Vagina (tissue), 2 donors: ENCODE results near the gene ABHD12B. TPM values are rescaled to one million over a fixed set of nuclear protein-coding genes. Genes with fewer than 3 reads are reported as not detected.

Source experiments
- DNase-seq, 2 donors: peaks; one replicate each; pipeline ENCODE4 v3.0.0-alpha.2; 2017; ENCODE audit errors: extremely low spot score in 2 of 2
- H3K27ac ChIP-seq: fragments of 200-600 bp; sonication (generic); one replicate; pipeline ENCODE4 v1.5.1; 2019
- H3K27me3 ChIP-seq: fragments of 200-600 bp; sonication (generic); one replicate; pipeline ENCODE4 v1.5.1; 2019
- H3K36me3 ChIP-seq, 2 donors: fragments of 200-600 bp; sonication (generic); one replicate each; pipeline ENCODE4 v1.5.1; 2017 to 2019
- H3K4me1 ChIP-seq: fragments of 200-600 bp; sonication (generic); one replicate; pipeline ENCODE4 v1.5.1; 2019
- H3K4me3 ChIP-seq, 2 donors: fragments of 200-600 bp; sonication (generic); 1 replicate in 1 of 2; 2 replicates in 1 of 2; pipeline ENCODE4 v1.5.1; 2016 to 2019
- H3K9me3 ChIP-seq: fragments of 200-600 bp; sonication (generic); one replicate; pipeline ENCODE4 v1.5.1; 2019
- CTCF ChIP-seq, 3 experiments: fragments of 450-650 bp in 2 of 3; fragments of 200-600 bp in 1 of 3; sonication (generic) in 1 of 3; IDR thresholded peaks; one replicate each; pipeline ENCODE4 v1.5.1; 2017 to 2019; ENCODE audit warnings: antibody characterized with exemption in 3 of 3, mild to moderate bottlenecking in 2 of 3, moderate library complexity in 2 of 3
- POLR2A ChIP-seq, 2 donors: fragments of 450-650 bp; IDR thresholded peaks; one replicate each; pipeline ENCODE4 v1.6.1; 2017; ENCODE audit warnings: antibody characterized with exemption in 2 of 2, mild to moderate bottlenecking in 2 of 2, moderate library complexity in 2 of 2
- POLR2AphosphoS5 ChIP-seq, 2 donors: sonication (generic); formaldehyde crosslinking; IDR thresholded peaks; one replicate each; pipeline ENCODE4 v1.9.0; 2017; ENCODE audit warnings: antibody characterized with exemption in 2 of 2, mild to moderate bottlenecking in 2 of 2, low read depth in 1 of 2; ENCODE audit not compliant: insufficient read depth in 1 of 2
- intact Hi-C: fragments of 100-400 bp; cut with DNase I; formaldehyde crosslinking; loops from one replicate; pipeline ENCODE4 v1.15.1; 2023
- total RNA-seq: library from RNA; depleted of rRNA; stranded (reverse); fragments of >200 nt; gene quantifications from one replicate; pipeline ENCODE4 v1.2.3, GENCODE V29; 2016

ABHD12B gene
- total RNA-seq, 1 donor from 2014 or later = not detected

GRCh38 chr14:50825307-50825706, 46.5 kb upstream of the ABHD12B start:
- H3K27ac ChIP-seq = no peak overlapping the region
- peaks cover 58% of the 10 kb centered on the region for H3K4me1 ChIP-seq
- intact Hi-C loops = no loop called here
- H3K9me3 ChIP-seq = no peaks in the 10 kb centered on the region
- H3K27me3 ChIP-seq = no peaks in the 10 kb centered on the region
- DNase-seq = no peak
- TF ChIP-seq POLR2AphosphoS5 (IDR thresholded peaks at IDR 0.05; ENCODE audit: insufficient read depth in 1 of 2, low read depth in 1 of 2) (no peak), POLR2A (IDR thresholded peaks at IDR 0.05) (no peak), CTCF (IDR thresholded peaks at IDR 0.05) (no peak)
- H3K36me3 ChIP-seq = no peaks in the 10 kb centered on the region
- H3K4me3 ChIP-seq = no peak overlapping the region

GRCh38 chr14:50826681-50827080, 45.2 kb upstream of the ABHD12B start:
- no peaks in the 10 kb centered on the region for H3K36me3 ChIP-seq
- H3K4me3 ChIP-seq = no peak overlapping the region
- intact Hi-C loops = no loop called here
- no peaks in the 10 kb centered on the region for H3K9me3 ChIP-seq
- H3K4me1 ChIP-seq = peaks cover 51% of the 10 kb centered on the region
- H3K27ac ChIP-seq = no peak overlapping the region
- H3K27me3 ChIP-seq = no peaks in the 10 kb centered on the region
- TF ChIP-seq CTCF (IDR thresholded peaks at IDR 0.05) = no peak
- TF ChIP-seq POLR2AphosphoS5 (IDR thresholded peaks at IDR 0.05; ENCODE audit: insufficient read depth in 1 of 2, low read depth in 1 of 2) = no peak
- TF ChIP-seq POLR2A (IDR thresholded peaks at IDR 0.05) = no peak
- DNase-seq = no peak

DNA sequence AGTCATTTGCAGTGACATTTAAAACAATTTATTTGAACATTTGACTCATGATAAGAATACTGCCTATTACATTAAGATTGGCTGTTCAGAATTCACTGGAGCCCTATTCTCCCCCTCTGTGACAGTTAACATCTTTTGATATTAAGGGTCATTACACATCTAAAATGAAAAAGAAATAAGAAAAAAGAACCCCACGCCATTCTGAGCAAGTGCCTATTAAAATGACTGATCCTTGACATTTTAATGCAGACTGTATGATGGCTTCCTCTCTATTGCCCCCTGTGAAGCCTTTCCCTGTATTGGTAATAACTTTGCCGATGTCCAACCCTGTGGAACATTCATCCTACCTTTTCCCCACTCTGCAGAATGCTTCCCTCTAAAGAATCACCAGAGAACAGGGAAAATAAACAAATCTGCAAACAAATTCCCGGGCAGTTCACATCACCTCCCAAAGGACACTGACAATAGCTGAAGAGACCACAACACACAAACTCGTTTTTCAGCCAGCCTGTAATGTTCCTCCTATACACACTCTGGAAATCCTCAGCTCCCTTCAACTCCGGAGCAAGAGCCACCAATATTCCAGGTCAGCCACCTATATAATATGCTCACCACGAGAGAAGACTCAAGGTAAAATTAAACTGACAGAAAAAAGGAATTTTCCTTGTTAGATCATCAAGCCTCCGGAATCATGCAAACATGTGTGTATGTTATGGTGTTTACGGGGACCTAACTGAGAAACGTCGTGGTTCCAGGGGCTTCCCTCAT, 42.9 kb upstream of the ABHD12B start:
- TF ChIP-seq POLR2A (IDR thresholded peaks at IDR 0.05) = no peak
- no peak for TF ChIP-seq POLR2AphosphoS5 (IDR thresholded peaks at IDR 0.05; ENCODE audit: insufficient read depth in 1 of 2, low read depth in 1 of 2)
- no peak for TF ChIP-seq CTCF (IDR thresholded peaks at IDR 0.05)
- no peak overlapping the region for H3K27ac ChIP-seq

GRCh38 chr14:50829489-50830043, 42.3 kb upstream of the ABHD12B start:
- TF ChIP-seq CTCF (IDR thresholded peaks at IDR 0.05) = no peak
- TF ChIP-seq POLR2AphosphoS5 (IDR thresholded peaks at IDR 0.05; ENCODE audit: insufficient read depth in 1 of 2, low read depth in 1 of 2) = no peak
- no peak for TF ChIP-seq POLR2A (IDR thresholded peaks at IDR 0.05)
- intact Hi-C loops = no loop called here
- H3K4me3 ChIP-seq = peak overlapping the region; percentile 57 to 99
- H3K4me1 ChIP-seq = peaks cover 30% of the 10 kb centered on the region
- no peak for DNase-seq
- H3K9me3 ChIP-seq = no peaks in the 10 kb centered on the region
- no peaks in the 10 kb centered on the region for H3K27me3 ChIP-seq
- peak overlapping the region; percentile 90 for H3K27ac ChIP-seq
- no peaks in the 10 kb centered on the region for H3K36me3 ChIP-seq

More for the DNA sequence above, 42.9 kb upstream of the ABHD12B start:
- Histone ChIP-seq H3K4me1 (peaks cover 37% of the 10 kb centered on the region), H3K36me3 (no peaks in the 10 kb centered on the region), H3K9me3 (no peaks in the 10 kb centered on the region), H3K27me3 (no peaks in the 10 kb centered on the region), H3K4me3 (peak overlapping the region; percentile 57 to 99)
- DNase-seq = no peak
- intact Hi-C loops = no loop called here
